T-helper 1 cell treated with Interleukin-12 subunit alpha and Interleukin-12 subunit beta and Interleukin-4 antibody, amounts not matched to agents 30 ng/mL and 1 ng/mL, for 36 hours (primary cell): ENCODE data around the gene KMT2E. TPM values are rescaled to one million over a fixed set of nuclear protein-coding genes. Genes with fewer than 3 reads are reported as not detected.
"Not testable (repeated sequence)": the region's sequence is repeated elsewhere in the genome, so short reads cannot be mapped to it uniquely, and the experiment has no call there.

Experiments used
- intact Hi-C: fragments of 100-400 bp; cut with micrococcal nuclease; formaldehyde crosslinking; loops from one replicate; pipeline ENCODE4 v1.15.1; 2024
- total RNA-seq: library from RNA; stranded (reverse); gene quantifications from 2 replicates; pipeline ENCODE4 v1.2.3, GENCODE V29; 2022

The KMT2E gene, protein sequence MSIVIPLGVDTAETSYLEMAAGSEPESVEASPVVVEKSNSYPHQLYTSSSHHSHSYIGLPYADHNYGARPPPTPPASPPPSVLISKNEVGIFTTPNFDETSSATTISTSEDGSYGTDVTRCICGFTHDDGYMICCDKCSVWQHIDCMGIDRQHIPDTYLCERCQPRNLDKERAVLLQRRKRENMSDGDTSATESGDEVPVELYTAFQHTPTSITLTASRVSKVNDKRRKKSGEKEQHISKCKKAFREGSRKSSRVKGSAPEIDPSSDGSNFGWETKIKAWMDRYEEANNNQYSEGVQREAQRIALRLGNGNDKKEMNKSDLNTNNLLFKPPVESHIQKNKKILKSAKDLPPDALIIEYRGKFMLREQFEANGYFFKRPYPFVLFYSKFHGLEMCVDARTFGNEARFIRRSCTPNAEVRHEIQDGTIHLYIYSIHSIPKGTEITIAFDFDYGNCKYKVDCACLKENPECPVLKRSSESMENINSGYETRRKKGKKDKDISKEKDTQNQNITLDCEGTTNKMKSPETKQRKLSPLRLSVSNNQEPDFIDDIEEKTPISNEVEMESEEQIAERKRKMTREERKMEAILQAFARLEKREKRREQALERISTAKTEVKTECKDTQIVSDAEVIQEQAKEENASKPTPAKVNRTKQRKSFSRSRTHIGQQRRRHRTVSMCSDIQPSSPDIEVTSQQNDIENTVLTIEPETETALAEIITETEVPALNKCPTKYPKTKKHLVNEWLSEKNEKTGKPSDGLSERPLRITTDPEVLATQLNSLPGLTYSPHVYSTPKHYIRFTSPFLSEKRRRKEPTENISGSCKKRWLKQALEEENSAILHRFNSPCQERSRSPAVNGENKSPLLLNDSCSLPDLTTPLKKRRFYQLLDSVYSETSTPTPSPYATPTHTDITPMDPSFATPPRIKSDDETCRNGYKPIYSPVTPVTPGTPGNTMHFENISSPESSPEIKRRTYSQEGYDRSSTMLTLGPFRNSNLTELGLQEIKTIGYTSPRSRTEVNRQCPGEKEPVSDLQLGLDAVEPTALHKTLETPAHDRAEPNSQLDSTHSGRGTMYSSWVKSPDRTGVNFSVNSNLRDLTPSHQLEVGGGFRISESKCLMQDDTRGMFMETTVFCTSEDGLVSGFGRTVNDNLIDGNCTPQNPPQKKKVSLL (N-terminal part only)
- 124 and 125 TPM in 2 replicates for total RNA-seq

DNA sequence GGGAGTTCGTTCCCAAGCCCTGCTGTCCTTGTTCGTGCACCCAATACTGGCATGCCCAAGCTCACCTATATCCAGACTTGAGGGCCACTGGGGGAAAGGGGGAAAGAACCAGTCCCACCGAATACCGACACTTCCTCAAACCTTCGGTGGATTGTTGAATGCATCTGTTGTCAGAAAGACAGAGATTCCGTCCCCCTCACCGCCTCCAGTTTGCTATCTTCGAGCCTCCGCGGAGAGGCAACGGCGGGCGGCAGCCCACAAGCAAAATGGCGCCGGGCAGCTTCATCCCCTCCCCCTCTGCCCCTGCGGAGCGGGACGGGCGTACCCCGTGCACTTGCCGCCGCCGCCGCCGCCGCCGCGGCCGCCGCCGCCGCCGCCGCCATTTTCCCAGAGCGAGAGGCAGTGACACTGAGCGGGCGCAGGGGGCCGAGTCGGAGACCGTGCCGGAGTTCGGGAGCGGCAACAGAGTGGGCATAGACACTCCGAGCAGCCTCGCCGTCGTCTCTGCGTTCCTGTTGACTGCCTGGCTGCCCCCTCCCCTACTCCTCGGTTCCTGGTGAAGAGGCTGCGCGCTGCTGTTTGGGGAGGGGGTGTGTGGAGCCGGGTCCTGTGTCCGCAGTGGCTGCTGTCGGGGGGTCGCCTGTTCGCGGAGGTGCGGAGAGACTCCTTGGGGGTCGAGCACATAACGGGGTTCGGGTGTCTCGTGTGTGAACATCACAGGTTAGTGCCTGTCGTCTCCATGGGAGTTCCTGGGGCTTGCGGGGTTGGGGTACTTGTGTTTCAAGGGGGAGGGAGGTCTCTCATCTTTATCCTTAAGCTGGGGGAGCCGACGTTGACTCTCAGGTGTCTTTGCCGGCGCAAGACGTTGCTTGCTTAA lies at the start of gene KMT2E:
KMT2E (plus strand) TSS at position 390 of the 877 bp plus-strand sequence. CDS start 26,748 bp downstream, outside the sequence.
- intact Hi-C loops = loop anchor here (1.0 to 5.0 kb wide), 9 partner anchors 69 to 1333 kb away; partner anchors contain the start of genes NAMPT, PUS7, RINT1 and SYPL1

GRCh38 chr7:104964626-104965236 lies 49.3 kb upstream of the KMT2E start:
- intact Hi-C loops = no loop called here

GRCh38 chr7:104966022-104966421 lies 48.0 kb upstream of the KMT2E start:
- intact Hi-C loops = no loop called here

GRCh38 chr7:104967088-104967487 lies 46.9 kb upstream of the KMT2E start:
- intact Hi-C loops = no loop called here

DNA sequence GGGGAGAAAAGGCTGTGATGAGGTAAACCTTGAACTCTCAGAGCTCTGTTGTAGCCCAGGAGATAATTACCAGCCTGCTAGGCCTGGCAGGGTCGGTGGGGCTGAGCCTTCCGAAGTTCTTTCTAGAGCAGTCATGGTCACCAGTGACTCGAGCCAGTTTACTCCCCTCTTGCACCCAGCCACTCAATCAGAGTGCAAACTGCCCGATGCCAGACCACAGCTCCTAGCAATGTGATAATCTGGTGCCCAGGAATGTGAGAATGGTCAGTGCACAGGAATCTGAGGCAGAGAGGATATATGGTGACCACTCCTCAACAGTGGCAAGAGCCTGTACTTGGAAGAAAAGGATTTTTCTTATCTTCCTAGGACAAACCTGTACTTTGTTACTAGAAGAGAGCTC lies 46.4 kb upstream of the KMT2E start:
- intact Hi-C loops = no loop called here

DNA sequence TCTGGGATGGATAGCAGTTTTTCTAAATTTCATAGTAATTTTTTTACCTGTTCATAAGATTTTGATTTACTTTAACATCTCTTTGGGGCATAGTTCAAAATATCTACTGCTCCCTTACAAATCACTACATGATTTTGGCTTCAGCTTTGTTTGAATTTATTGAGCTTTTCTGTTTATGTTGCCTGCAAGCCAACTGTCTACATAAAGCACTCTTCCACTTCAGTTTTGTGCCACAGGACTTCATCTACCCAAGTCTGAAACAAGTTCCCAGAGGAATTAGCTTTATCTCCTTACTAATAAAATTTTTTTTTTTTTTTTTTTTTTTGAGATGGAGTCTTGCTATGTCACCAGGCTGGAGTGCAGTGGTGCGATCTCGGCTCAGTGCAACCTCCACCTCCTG lies 45.4 kb upstream of the KMT2E start:
- intact Hi-C loops = no loop called here

- intact Hi-C loops = no loop called here
These were observed 44.8 kb upstream of the KMT2E start for GRCh38 chr7:104969183-104969582.

GRCh38 chr7:104971290-104972071 lies 42.5 kb upstream of the KMT2E start:
- intact Hi-C loops = no loop called here

- intact Hi-C loops = no loop called here
These were observed 41.5 kb upstream of the KMT2E start for GRCh38 chr7:104972500-104972899.

DNA sequence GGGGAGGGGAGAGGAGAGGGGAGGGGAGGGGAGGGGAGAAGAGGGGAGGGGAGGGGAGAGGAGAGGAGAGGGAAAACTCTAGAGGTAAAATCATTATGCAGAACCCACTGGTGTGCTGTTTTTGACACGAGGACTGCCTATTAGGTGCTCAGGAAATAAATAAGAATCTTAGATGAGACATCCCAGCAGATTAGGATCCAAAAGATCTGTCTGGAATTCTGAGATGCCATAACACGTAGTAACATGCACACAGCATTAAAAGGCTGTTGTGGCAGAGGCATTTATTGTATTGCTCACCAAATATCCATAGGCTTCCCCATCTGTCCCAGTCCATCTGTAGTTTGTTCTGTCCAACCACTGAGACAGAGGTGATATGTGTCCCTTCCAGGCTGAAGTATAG lies 40.8 kb upstream of the KMT2E start:
- intact Hi-C loops = no loop called here

DNA sequence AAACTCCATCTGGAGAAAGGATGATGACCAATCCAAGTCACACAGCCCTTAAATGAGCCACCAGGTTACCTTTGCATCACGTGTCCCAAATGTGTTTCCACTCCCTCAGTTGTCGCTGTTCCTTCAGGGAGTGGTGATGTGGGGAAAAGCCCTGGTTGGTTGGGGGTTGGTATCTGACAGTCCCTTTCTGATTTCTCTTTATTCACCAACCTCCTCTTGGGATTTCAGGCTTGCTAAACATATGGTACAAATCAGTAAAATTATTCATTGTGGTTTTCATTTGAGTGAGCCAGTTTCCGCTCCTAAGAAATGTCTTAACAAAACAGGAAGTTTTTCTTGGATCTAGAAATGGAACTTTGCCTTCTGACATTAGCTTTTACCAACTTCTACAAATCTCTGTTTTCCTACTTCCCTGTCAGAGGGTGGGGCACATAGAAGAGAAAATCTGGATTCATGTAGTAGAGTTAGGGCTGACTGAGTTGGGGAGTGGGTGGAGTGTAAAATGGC lies 40.0 kb upstream of the KMT2E start:
- intact Hi-C loops = no loop called here

GRCh38 chr7:104975553-104975952 lies 38.5 kb upstream of the KMT2E start:
- intact Hi-C loops = not testable (repeated sequence)

- intact Hi-C loops = no loop called here
These were observed 36.9 kb upstream of the KMT2E start for GRCh38 chr7:104976966-104977636.

DNA sequence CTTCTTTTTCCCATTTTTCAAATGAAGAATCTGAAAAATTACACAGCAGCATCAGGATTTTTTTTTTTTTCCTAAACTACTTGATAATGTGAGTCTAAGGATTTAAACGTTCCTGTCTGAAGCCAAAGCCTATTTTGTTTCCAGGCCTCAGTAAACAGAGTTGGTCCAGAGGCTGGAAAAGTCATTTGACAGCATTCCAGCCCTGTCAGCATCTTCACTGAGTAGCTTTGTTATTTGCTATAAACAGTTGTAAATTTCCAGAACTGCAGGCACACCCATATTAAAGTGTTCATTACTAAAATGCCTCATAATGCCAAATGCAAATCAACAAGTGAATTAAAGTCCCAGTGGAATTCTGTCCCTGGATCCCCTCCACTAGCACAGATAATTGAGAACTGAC lies 35.5 kb upstream of the KMT2E start:
- intact Hi-C loops = no loop called here

DNA sequence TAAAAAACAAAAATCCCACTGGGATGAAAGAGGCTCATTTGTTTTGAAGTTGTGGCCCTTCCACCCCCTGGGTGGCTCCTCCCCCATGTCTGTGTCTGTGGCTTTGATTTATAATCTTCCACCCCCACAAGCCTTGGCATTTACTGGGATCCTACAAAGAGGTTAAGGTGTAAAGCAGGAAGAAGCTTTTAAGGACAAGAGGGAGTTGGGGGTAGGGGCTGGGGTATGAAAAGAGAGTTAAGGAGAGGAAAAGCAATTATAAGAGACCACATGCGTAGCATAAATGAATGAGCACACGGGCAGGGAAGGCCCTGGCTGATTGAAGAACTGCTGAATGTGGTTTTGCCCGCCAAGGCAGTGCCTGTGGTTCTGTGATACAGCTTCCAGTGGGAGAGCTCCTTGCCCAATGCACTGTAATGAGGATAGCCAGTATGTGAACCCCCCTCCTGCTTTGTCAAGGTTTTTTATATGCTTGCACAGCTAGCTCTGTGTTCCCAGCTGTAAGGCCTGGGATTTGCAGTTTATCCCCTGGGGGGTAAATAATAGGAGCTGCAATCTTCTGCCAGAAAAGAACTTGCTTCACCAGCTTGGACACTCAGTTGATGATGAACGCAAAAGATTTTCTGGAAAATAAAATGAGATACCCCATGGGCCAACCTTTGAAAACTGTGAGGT lies 34.7 kb upstream of the KMT2E start:
- intact Hi-C loops = no loop called here

DNA sequence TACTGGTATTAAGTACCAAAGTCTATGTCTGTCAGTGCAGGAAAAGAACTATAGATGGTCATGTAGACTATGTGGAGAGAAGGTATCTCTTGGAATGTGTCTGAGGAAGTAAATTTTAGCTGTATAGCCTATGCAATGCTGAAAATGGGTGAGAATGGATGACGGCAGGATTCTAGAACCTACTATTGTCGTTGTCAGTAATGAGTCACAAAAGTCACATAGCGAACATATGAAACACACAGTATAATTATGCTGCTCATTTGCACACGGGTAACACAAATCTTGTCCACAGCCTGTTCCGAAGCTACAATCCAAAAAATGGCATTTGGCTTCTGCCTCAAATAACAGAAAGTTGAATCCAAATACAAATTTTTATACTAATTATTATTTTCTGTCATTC lies 33.6 kb upstream of the KMT2E start:
- intact Hi-C loops = loop anchor here (2.0 to 5.0 kb wide), 4 partner anchors 82 to 773 kb away; partner anchors contain the start of genes ORC5 and SRPK2

DNA sequence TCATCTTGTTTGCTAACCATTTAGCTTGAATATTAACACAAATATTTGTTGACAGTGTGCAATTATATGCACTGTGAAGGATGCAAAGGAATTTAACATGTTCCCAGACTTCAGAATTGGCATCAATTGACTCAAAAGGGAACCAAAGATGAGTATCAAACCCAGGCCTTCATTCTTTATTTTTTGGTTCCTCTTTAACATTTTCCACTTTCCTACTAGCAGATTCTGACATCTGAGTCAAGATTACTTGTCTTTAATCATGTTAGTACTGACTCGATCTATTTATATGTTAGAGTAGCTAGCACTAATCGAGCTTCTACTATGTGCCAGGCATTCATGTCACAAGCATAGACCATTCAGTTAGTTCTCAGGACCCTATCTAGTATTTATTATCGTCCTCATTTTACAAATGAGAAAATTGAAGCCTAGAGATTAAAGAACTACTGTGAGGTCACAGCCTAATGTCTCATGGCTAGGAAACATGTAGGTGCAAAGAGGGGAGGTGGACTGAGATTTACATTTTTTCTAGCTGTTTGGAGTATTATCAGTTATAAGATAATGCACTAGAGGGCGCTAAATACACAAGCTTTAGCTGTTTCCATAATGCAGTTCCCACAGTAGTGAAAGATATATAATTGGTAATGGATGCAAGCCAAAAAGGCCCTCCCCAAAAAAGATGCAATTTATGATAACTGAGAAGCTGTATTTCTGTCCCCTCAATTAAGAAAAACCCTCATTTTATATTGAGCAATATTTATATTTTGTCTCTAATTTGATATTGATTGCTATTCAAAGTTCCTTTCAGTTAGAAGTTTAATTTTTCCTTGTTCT lies 32.9 kb upstream of the KMT2E start:
- intact Hi-C loops = loop anchor here (1.0 to 5.0 kb wide), 11 partner anchors 24 to 774 kb away; partner anchors contain the start of genes ORC5 and SRPK2
